ENCODE measurements around the gene PPAT. TPM values are rescaled to one million over a fixed set of nuclear protein-coding genes. Genes with fewer than 3 reads are reported as not detected.

Gene PPAT
- total RNA-seq, 1 donor from 2014 or later, result 42.2 TPM

DNA sequence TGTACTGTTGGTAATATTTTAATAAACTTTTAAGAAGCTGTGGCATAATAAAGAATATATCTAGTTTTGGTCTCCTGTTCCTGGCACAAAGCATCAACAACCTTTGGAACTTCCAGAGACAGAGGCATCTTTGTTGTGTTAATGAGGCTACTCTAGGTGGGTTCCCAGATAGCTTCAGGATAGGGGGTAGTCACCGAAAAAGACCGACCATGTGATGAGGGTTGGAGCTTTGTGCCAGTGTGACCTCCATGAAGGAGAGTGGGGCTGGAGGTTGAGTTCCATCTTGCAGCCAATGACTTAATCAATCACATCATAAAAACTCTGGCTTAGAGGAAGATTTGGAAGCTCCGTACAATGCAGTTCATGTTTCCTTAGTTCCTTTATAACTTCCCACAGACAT is 9.9 kb downstream of the PPAT start:
- Histone ChIP-seq H3K36me3 (ENCODE audit: insufficient read depth, low read length) (no peaks in the 10 kb centered on the region), H3K79me2 (ENCODE audit: insufficient read depth, low read length) (peaks cover 87% of the 10 kb centered on the region), H3K9ac (ENCODE audit: low read length) (no peak overlapping the region), H3K27me3 (ENCODE audit: insufficient read depth, low read length) (no peaks in the 10 kb centered on the region), H2AFZ (ENCODE audit: low read depth, low read length) (no peak overlapping the region), H3K9me3 (ENCODE audit: insufficient read depth, low read depth, low read length) (no peaks in the 10 kb centered on the region), H4K20me1 (ENCODE audit: insufficient read depth, low read length) (peaks cover 5% of the 10 kb centered on the region), H3K4me1 (ENCODE audit: insufficient read depth, low read length) (no peaks in the 10 kb centered on the region), H3K4me3 (ENCODE audit: insufficient read depth, low read depth, low read length) (no peak overlapping the region), H3K27ac (ENCODE audit: low read depth, low read length) (no peak overlapping the region), H3K4me2 (ENCODE audit: low read length) (no peak overlapping the region)
- no peak for TF ChIP-seq EZH2 (IDR thresholded peaks at IDR 0.05; ENCODE audit: insufficient read depth, low read length)
- TF ChIP-seq CTCF (IDR thresholded peaks at IDR 0.05; ENCODE audit: insufficient read depth, low read depth, low read length), result no peak
- DNase-seq (ENCODE audit: low read depth), result no peak
- Mint-ChIP-seq H3K27ac (ENCODE audit: unreplicated experiment) (no peak overlapping the region), H3K9me3 (ENCODE audit: unreplicated experiment) (no peaks in the 10 kb centered on the region), H3K27me3 (ENCODE audit: low read depth, unreplicated experiment) (no peaks in the 10 kb centered on the region), H3K4me1 (ENCODE audit: low read depth, unreplicated experiment) (peaks cover 3% of the 10 kb centered on the region), H3K36me3 (ENCODE audit: low read depth, unreplicated experiment) (no peaks in the 10 kb centered on the region), H3K4me3 (ENCODE audit: unreplicated experiment) (no peak overlapping the region)
- FAIRE-seq, result no peak

- Histone ChIP-seq H3K4me2 (ENCODE audit: low read length) (no peak overlapping the region), H3K4me1 (ENCODE audit: insufficient read depth, low read length) (no peaks in the 10 kb centered on the region), H3K27ac (ENCODE audit: low read depth, low read length) (no peak overlapping the region), H3K9ac (ENCODE audit: low read length) (no peak overlapping the region), H3K79me2 (ENCODE audit: insufficient read depth, low read length) (peaks cover 85% of the 10 kb centered on the region), H3K27me3 (ENCODE audit: insufficient read depth, low read length) (no peaks in the 10 kb centered on the region), H4K20me1 (ENCODE audit: insufficient read depth, low read length) (peaks cover 6% of the 10 kb centered on the region), H3K36me3 (ENCODE audit: insufficient read depth, low read length) (no peaks in the 10 kb centered on the region), H3K9me3 (ENCODE audit: insufficient read depth, low read depth, low read length) (no peaks in the 10 kb centered on the region), H2AFZ (ENCODE audit: low read depth, low read length) (no peak overlapping the region), H3K4me3 (ENCODE audit: insufficient read depth, low read depth, low read length) (no peak overlapping the region)
- Mint-ChIP-seq H3K27ac (ENCODE audit: unreplicated experiment) (no peak overlapping the region), H3K36me3 (ENCODE audit: low read depth, unreplicated experiment) (no peaks in the 10 kb centered on the region), H3K27me3 (ENCODE audit: low read depth, unreplicated experiment) (no peaks in the 10 kb centered on the region), H3K4me3 (ENCODE audit: unreplicated experiment) (no peak overlapping the region), H3K9me3 (ENCODE audit: unreplicated experiment) (no peaks in the 10 kb centered on the region), H3K4me1 (ENCODE audit: low read depth, unreplicated experiment) (peaks cover 3% of the 10 kb centered on the region)
- FAIRE-seq (peak; percentile 37), DNase-seq (ENCODE audit: low read depth) (no peak)
- peak; percentile 67 for TF ChIP-seq CTCF (IDR thresholded peaks at IDR 0.05; ENCODE audit: insufficient read depth, low read depth, low read length)
- no peak for TF ChIP-seq EZH2 (IDR thresholded peaks at IDR 0.05; ENCODE audit: insufficient read depth, low read length)
Measured at GRCh38 chr4:56424697-56425514, 10.5 kb downstream of the PPAT start.

DNA sequence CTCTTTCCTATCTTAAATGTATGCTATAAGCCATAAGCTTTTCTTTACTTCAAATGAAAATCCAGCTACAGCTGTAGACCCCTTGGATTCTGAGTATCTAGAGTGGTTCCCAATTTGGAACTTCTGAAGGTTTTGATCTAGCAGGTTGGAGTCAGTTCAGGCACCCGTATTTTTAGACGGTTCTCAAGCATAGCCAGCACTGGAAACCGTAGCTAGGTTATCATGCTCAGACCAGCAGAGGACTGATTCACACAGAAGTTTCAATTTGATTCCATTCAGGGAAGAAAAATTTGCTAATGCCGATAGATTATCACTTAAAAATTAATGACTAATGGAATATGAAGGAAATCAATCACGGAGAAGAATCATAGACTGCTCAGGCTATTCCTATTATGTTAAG is 11.2 kb downstream of the PPAT start:
- no peak overlapping the region for H3K27ac Mint-ChIP-seq (ENCODE audit: unreplicated experiment)
- Histone ChIP-seq H3K27ac (ENCODE audit: low read depth, low read length) (no peak overlapping the region), H3K9me3 (ENCODE audit: insufficient read depth, low read depth, low read length) (no peaks in the 10 kb centered on the region), H3K27me3 (ENCODE audit: insufficient read depth, low read length) (no peaks in the 10 kb centered on the region), H3K36me3 (ENCODE audit: insufficient read depth, low read length) (no peaks in the 10 kb centered on the region), H3K9ac (ENCODE audit: low read length) (no peak overlapping the region), H2AFZ (ENCODE audit: low read depth, low read length) (no peak overlapping the region), H3K4me1 (ENCODE audit: insufficient read depth, low read length) (no peaks in the 10 kb centered on the region), H4K20me1 (ENCODE audit: insufficient read depth, low read length) (peaks cover 13% of the 10 kb centered on the region), H3K79me2 (ENCODE audit: insufficient read depth, low read length) (peaks cover 85% of the 10 kb centered on the region), H3K4me2 (ENCODE audit: low read length) (no peak overlapping the region), H3K4me3 (ENCODE audit: insufficient read depth, low read depth, low read length) (no peak overlapping the region)
- DNase-seq (ENCODE audit: low read depth) (no peak), FAIRE-seq (no peak)
- TF ChIP-seq CTCF (IDR thresholded peaks at IDR 0.05; ENCODE audit: insufficient read depth, low read depth, low read length) (no peak), EZH2 (IDR thresholded peaks at IDR 0.05; ENCODE audit: insufficient read depth, low read length) (no peak)
- H3K4me3 Mint-ChIP-seq (ENCODE audit: unreplicated experiment), result no peak overlapping the region
- H3K36me3 Mint-ChIP-seq (ENCODE audit: low read depth, unreplicated experiment), result no peaks in the 10 kb centered on the region
- no peaks in the 10 kb centered on the region for H3K9me3 Mint-ChIP-seq (ENCODE audit: unreplicated experiment)
- no peaks in the 10 kb centered on the region for H3K27me3 Mint-ChIP-seq (ENCODE audit: low read depth, unreplicated experiment)
- peaks cover 3% of the 10 kb centered on the region for H3K4me1 Mint-ChIP-seq (ENCODE audit: low read depth, unreplicated experiment)

Data from astrocyte (in vitro differentiated cells and primary cell).